ENCODE data around the gene FBXO2.
"Not testable (repeated sequence)": the region's sequence is repeated elsewhere in the genome, so short reads cannot be mapped to it uniquely, and the experiment has no call there.

The FBXO2 gene

DNA sequence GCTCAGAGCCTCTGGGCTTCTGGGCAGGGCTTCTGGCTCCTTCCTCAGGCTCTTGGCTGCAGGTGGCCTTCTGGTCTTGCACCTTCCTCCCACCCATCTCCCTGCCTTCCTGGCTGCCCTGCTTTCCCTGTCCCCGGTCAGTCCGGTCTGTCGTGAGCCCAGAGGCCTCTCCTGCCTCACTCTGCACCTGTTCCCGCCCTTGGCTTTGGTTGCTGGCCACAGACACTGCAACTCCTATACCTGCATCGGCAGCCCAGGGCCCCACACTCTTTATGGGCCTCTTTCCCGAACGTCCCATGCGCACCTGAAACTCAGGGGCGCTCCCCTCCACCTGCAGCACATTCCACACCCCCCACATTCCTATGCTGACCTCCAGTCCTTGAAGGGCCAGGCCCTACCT is 7.9 kb downstream of the FBXO2 start:
- TF ChIP-seq, protein P1, sequence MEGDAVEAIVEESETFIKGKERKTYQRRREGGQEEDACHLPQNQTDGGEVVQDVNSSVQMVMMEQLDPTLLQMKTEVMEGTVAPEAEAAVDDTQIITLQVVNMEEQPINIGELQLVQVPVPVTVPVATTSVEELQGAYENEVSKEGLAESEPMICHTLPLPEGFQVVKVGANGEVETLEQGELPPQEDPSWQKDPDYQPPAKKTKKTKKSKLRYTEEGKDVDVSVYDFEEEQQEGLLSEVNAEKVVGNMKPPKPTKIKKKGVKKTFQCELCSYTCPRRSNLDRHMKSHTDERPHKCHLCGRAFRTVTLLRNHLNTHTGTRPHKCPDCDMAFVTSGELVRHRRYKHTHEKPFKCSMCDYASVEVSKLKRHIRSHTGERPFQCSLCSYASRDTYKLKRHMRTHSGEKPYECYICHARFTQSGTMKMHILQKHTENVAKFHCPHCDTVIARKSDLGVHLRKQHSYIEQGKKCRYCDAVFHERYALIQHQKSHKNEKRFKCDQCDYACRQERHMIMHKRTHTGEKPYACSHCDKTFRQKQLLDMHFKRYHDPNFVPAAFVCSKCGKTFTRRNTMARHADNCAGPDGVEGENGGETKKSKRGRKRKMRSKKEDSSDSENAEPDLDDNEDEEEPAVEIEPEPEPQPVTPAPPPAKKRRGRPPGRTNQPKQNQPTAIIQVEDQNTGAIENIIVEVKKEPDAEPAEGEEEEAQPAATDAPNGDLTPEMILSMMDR (IDR thresholded peaks at IDR 0.05; ENCODE audit: low read depth, low read length) = no peak
- H3K4me3 ChIP-seq (ENCODE audit: low read depth, low read length) = no peak overlapping the region

DNA sequence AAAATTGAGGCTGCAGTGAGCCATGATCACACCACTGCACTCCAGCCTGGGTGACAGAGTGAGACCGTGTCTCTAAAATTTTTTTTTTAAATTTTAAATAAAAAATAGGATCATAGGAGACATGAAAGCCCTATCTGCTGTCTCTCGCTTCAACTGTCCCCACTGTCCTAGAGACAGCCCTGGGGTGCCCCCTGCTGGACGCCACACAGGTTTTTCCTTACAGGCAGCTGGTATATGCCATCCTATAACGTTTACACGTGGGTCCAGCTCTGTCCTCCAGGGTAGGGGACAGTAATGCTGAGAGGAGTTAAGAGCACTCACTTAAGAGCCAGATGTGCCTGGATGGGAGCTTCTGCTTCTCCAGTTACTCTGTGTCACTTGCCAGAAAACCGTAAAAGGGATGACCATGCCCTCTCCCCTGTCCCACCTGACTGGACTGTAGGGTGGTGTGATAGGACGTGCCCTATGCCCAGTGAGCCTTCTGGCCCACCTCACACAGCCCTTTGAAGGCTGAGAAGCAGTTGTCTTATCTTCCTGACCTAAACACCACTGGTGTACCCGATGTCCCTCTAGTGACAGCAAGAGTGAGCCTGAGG is 8.5 kb downstream of the FBXO2 start:
- TF ChIP-seq, protein P1 (IDR thresholded peaks at IDR 0.05; ENCODE audit: low read depth, low read length) = peak; percentile 84
- no peak overlapping the region for H3K4me3 ChIP-seq (ENCODE audit: low read depth, low read length)

DNA sequence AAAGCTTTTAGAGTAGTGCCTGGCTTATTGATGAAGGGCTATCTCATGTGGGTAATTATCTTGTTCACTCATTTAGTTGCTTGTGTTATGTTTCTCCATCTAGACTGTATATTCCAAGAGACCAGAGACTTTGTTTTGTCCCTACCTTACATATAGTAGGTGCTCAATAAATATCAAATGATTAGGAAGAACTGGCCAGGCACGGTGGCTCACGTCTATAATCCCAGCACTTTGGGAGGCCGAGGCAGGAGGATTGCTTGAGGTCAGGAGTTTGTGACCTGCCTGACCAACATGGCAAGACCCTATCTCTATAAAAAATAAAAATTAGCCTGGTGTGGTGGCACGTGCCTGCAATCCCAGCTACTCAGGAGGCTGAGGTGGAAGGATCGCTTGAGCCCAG is 9.0 kb downstream of the FBXO2 start:
- no peak overlapping the region for H3K4me3 ChIP-seq (ENCODE audit: low read depth, low read length)
- TF ChIP-seq, protein P1 (IDR thresholded peaks at IDR 0.05; ENCODE audit: low read depth, low read length) = no peak

DNA sequence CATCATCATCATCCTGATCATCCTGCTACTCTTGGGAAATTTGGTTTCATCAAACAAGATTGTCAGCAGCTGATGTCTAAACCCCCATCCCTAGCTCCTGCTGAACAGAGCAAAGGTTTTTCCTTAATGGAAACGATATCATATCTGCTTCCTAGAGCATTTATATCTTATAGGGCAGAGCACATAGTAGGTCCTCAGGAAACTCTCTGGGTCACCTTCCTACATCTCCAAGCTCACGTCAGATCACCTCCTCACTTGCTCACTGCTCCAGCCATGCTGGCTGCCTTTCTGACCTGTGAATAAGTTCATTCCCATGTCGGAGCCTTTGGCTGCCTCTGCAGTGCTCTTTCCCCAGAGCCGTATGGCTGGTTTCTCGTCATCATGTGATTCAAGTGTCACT is 10.4 kb downstream of the FBXO2 start:
- TF ChIP-seq, protein P1 (IDR thresholded peaks at IDR 0.05; ENCODE audit: low read depth, low read length) = no peak
- H3K4me3 ChIP-seq (ENCODE audit: low read depth, low read length) = no peak overlapping the region

DNA sequence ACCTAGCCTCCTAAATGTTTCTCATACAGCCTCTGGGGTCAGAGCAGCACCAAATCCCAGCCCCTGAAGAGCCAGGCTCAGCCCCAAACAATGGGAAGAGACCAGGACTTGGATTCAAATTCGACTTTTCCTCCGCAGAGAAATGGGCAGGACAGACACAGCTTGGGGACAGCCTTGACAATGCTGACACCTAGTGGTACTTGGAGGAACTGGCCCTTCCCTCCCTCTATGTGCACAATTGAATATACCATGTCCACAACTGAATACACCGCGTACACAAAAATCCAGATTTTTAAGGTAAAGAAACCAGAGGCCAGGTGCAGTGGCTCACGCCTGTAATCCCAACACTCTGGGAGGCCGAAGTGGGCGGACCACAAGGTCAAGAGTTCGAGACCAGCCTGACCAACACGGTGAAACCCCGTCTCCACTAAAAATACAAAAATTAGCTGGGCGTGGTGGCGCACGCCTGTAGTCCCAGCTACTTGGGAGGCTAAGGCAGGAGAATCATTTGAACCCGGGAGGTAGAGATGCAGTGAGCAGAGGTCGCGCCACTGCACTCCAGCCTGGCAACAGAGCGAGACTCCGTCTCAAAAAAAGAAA is 11.7 kb downstream of the FBXO2 start:
- H3K4me3 ChIP-seq (ENCODE audit: low read depth, low read length) = not testable (repeated sequence)
- TF ChIP-seq, protein P1 (IDR thresholded peaks at IDR 0.05; ENCODE audit: low read depth, low read length) = peak; percentile 98

DNA sequence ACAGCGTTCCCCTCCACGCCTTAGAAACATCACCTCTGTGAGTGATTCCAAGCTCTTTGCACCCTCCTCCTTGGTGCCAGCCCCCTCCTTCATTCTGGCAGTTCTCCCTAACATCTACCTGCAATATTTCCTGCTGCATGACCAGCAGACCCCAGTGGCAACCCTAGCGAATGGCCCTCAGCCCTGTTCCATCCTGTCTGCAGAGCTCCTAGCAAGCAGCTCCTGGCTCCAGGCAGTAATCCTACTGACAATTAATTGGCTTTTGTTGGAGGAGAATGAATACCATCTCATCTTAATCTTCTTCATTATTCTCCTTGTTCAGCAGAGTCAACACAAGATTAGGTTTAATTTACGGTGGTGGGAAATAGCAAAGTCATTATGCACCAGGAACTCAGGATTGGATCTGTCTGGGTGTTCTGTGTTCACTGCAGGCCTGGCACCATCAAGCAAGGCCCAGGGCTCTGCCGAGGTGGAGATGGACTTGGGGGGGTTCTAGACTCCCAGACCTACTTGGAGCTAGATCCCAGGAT is 12.4 kb downstream of the FBXO2 start:
- TF ChIP-seq, protein P1 (IDR thresholded peaks at IDR 0.05; ENCODE audit: low read depth, low read length) = no peak

DNA sequence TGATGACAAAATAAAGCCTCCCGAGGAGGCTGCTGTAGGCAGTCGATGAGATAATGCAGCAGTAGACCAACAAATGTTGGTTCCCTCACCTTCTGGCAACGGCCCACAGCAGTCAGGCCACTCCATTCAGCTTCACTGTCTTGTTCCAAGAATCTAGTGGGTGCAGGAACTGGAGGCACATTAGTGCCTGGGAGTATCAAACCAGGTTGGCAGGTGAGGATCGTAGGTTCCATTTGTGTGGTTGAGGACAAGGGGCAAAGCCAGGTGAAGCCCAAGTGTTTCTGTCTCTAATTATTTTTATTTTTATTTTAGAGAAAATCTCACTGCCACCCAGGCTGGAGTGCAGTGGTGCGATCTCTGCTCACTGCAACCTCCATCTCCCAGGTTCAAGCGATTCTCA is 13.3 kb downstream of the FBXO2 start:
- TF ChIP-seq, protein P1 (IDR thresholded peaks at IDR 0.05; ENCODE audit: low read depth, low read length) = no peak
- H3K4me3 ChIP-seq (ENCODE audit: low read depth, low read length) = no peak overlapping the region

More for the DNA sequence above, 12.4 kb downstream of the FBXO2 start:
- no peak overlapping the region for H3K4me3 ChIP-seq (ENCODE audit: low read depth, low read length)

Measured in WI38 (cell line).